Stomach (tissue), 4 donors: ENCODE measurements around the gene LTB.

Source experiments
- CTCF ChIP-seq, 7 experiments: fragments of 450-650 bp in 4 of 7; fragments of 200-600 bp in 3 of 7; sonication (generic) in 3 of 7; IDR thresholded peaks; one replicate each; pipeline ENCODE4 v1.5.1; 2016 to 2019; ENCODE audit warnings: antibody characterized with exemption in 7 of 7, control low read depth in 2 of 7, mild to moderate bottlenecking in 1 of 7
- POLR2A ChIP-seq, 4 donors: fragments of 450-650 bp; IDR thresholded peaks; one replicate each; pipeline ENCODE4 v1.6.1; 2016; ENCODE audit warnings: antibody characterized with exemption in 4 of 4, control low read depth in 2 of 4, mild to moderate bottlenecking in 1 of 4, moderate library complexity in 1 of 4
- POLR2AphosphoS5 ChIP-seq, 3 donors: sonication (generic); formaldehyde crosslinking; IDR thresholded peaks; one replicate each; pipeline ENCODE4 v1.6.1; 2016; ENCODE audit warnings: antibody characterized with exemption in 3 of 3

- TF ChIP-seq CTCF (IDR thresholded peaks at IDR 0.05) (no peak), POLR2AphosphoS5 (IDR thresholded peaks at IDR 0.05) (no peak), POLR2A (IDR thresholded peaks at IDR 0.05) (no peak)
These were observed 6.1 kb downstream of the LTB start for GRCh38 chr6:31575952-31576685.
